Omental fat pad (tissue), 4 donors: Measurements from ENCODE around the gene CCDC97. TPM values are rescaled to one million over a fixed set of nuclear protein-coding genes. Genes with fewer than 3 reads are reported as not detected.

Experiments used
- ATAC-seq: fragments of 150-250 bp; one replicate; pipeline ENCODE4 v1.9.1; 2016; ENCODE audit warnings: mild to moderate bottlenecking, moderate library complexity; ENCODE audit not compliant: low FRiP score
- DNase-seq: peaks from one replicate; pipeline ENCODE4 v3.0.0-alpha.2; 2019; ENCODE audit warnings: low spot score
- total RNA-seq, 4 donors: library from RNA; depleted of rRNA; stranded (reverse); fragments of >200 nt; gene quantifications; one replicate each; pipeline ENCODE4 v1.1.0, GENCODE V29; 2016
- TF ChIP-seq, protein P1 (sequence below), 3 donors: fragments of 450-650 bp; IDR thresholded peaks; one replicate each; pipeline ENCODE4 v1.5.1; 2016 to 2017; ENCODE audit warnings: antibody characterized with exemption in 3 of 3, mild to moderate bottlenecking in 3 of 3, moderate library complexity in 2 of 3

Gene CCDC97
- total RNA-seq, 4 donors from 2014 or later = 11.8 to 16.6 (median 13.9) TPM

DNA sequence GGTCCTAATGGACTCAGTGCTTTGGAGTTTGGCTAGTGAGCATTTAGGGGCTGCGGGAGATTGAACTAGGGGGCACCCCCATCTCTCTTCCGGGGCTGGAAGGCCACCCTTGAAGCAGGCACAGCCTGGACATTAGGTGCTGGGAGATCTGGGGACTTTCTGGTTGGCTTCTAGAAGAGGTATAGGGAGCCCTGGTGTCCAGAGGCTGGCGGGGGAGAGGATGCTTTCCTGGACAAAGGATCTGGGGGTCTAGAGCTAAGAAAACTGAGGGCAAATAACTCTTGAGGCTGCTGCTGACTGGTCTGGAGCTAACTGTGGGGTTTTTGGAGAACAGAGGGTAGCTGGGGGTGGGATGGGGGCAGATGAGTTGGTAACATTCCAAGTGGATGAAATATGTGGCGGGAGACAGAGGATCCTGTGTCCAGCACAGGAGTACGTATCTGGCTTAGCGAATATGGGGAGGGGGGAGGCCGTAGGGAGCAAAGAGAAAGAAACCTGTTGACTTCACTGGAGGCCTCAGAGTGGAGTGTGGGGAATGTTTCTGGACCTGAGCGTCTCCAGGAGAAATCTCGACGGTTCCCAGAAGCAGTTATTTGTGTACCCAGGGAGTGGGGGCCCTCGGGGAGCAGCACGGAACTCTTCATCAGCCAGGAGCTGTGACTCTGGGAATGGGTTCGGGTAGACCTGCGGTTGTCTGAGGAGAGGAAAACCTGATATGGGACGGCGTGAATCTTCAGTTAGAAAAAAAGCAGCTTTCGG is 44.4 kb upstream of the CCDC97 start:
- DNase-seq (no peak), ATAC-seq (no peak)
- TF ChIP-seq, protein P1, sequence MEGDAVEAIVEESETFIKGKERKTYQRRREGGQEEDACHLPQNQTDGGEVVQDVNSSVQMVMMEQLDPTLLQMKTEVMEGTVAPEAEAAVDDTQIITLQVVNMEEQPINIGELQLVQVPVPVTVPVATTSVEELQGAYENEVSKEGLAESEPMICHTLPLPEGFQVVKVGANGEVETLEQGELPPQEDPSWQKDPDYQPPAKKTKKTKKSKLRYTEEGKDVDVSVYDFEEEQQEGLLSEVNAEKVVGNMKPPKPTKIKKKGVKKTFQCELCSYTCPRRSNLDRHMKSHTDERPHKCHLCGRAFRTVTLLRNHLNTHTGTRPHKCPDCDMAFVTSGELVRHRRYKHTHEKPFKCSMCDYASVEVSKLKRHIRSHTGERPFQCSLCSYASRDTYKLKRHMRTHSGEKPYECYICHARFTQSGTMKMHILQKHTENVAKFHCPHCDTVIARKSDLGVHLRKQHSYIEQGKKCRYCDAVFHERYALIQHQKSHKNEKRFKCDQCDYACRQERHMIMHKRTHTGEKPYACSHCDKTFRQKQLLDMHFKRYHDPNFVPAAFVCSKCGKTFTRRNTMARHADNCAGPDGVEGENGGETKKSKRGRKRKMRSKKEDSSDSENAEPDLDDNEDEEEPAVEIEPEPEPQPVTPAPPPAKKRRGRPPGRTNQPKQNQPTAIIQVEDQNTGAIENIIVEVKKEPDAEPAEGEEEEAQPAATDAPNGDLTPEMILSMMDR (IDR thresholded peaks at IDR 0.05) = no peak

DNA sequence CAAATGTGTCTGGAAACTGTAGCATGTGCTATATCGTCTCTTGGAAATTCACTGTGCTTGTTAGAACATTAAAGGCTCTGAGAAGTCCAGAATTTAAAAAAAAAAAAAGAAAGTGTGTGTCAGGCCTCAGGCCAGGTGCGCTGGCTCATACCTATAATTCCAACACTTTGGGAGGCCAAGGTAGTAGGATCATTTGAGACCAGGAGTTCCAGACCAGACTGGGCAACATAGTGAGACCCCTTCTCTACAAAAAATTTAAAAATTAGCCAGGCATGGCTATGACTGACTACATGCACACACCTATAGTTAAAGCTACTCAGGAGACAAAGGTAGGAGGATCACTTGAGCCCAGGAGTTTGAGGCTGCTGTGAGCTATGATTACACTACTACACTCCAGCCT is 40.9 kb upstream of the CCDC97 start:
- DNase-seq (no peak), ATAC-seq (no peak)
- TF ChIP-seq, protein P1 (IDR thresholded peaks at IDR 0.05) = no peak

DNA sequence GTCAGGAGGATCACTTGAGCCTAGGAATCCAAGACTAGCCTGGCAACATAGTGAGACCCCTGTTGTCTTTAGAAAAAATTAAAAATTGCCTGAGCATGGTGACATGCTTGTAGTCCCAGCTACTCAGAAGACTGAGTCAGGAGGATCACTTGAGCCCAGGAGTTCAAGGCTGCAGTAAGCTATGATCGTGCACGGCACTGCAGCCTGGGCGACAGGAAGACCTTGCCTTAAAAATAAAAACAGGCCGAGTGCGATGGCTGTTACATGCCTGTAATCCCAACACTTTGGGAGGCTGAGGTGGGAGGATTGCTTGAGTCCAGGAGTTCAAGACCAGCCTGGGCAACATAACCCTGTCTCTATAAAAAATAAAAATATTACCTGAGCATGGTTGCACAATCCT is 40.4 kb upstream of the CCDC97 start:
- TF ChIP-seq, protein P1 (IDR thresholded peaks at IDR 0.05) = no peak
- ATAC-seq (no peak), DNase-seq (no peak)

DNA sequence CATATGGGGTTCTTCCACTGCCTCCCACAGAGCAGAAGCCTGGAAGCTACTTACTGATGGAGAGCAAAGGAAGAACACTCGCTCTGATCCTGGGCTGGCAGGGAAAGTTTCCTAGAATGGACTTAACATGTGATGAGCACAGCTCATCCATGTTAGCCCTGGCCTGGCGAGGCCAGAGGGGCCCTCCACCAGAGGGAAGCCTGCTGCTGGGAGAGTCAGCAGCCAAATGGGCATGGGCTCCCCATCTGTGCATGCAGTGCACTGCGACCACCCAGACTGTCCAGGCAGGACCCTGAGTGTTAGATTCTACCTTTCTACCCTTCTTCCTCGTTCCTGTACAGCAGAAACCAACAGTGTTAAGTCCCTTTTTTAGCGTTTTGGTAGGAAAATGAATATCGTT is 36.9 kb upstream of the CCDC97 start:
- ATAC-seq (no peak), DNase-seq (no peak)
- TF ChIP-seq, protein P1 (IDR thresholded peaks at IDR 0.05) = no peak

DNA sequence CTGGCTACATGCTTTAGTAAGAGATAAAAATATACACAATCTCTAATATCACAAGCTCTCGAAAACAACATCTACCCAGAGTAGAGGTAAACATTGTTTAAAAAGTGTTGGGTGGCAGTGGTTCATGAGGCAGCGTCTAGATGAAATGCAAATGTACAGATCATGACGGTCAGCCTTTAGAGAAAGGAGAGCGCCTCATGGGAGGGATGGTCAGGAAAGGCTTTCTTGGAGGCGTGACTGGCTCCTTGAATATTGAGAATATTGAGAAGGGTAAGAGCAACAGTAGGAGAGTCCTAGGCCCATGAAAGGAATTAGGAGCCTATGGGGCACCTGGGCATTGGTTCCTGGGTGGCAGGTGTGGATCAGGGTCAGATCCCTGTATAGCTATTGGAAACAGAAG is 35.2 kb upstream of the CCDC97 start:
- TF ChIP-seq, protein P1 (IDR thresholded peaks at IDR 0.05) = no peak
- no peak for ATAC-seq
- no peak for DNase-seq

DNA sequence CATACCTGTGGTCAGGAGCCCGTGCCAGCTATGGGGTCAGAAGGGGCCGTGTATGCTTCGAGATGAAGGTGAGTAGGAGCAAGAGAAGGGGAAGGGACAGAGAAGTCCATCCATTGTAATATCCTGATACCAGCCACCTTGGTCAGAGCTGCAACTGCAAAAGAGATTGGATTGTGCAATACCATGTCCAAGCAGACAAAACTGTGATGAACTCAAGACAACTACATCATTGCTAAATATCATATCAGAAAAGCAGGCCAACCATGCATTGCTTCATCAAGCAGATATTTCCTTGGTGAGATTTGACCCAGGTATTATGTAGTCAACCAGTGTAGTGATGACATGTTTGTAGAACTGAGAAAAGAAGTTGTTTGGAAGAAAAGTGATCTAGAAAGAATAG is 33.7 kb upstream of the CCDC97 start:
- TF ChIP-seq, protein P1 (IDR thresholded peaks at IDR 0.05) = no peak
- ATAC-seq = no peak
- DNase-seq = no peak

DNA sequence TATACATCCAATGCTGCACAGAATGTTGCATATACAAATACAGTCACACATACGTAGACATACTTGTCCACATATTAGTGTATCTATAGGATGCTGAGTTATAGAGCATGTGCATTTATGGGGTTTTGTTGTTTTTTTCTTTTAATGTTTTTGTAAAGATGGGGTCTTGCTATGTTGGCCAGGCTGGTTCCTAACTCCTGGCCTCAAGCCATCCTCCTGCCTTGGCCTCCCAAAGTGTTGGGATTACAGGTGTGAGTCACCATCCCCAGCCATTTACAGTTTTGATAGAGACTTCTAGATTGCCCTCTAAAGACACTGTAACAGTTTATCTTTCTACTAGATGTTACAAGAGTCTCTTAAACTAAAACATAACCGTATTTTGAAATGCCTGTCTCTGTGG is 31.5 kb upstream of the CCDC97 start:
- TF ChIP-seq, protein P1 (IDR thresholded peaks at IDR 0.05) = no peak
- ATAC-seq (no peak), DNase-seq (no peak)
